GM10248 (cell line): Measurements from ENCODE around the gene HOXB4.

Experiments
- CTCF ChIA-PET: fragments of 300-600 bp; sonication (Branson Sonifier 250); formaldehyde crosslinking; extraction: SDS; loops from one replicate; lab custom pipeline; 2021; ENCODE audit warnings: antibody characterized with exemption; lab: Yijun Ruan, JAX
- POLR2A ChIA-PET: fragments of 350-650 bp; sonication (Branson Sonifier 250); formaldehyde crosslinking; extraction: SDS; loops from one replicate; lab custom pipeline; 2020; ENCODE audit warnings: antibody characterized with exemption; lab: Yijun Ruan, JAX
- DNase-seq: peaks from one replicate; pipeline ENCODE4 v3.0.0; 2012; ENCODE audit errors: extremely low spot score
- TF ChIP-seq, protein P1 (sequence below): IDR thresholded peaks from 2 replicates; pipeline ENCODE4 v1.5.1; 2012; ENCODE audit warnings: mild to moderate bottlenecking, low read depth; ENCODE audit errors: extremely low read depth, missing control alignments, control extremely low read depth

HOXB4 gene

DNA sequence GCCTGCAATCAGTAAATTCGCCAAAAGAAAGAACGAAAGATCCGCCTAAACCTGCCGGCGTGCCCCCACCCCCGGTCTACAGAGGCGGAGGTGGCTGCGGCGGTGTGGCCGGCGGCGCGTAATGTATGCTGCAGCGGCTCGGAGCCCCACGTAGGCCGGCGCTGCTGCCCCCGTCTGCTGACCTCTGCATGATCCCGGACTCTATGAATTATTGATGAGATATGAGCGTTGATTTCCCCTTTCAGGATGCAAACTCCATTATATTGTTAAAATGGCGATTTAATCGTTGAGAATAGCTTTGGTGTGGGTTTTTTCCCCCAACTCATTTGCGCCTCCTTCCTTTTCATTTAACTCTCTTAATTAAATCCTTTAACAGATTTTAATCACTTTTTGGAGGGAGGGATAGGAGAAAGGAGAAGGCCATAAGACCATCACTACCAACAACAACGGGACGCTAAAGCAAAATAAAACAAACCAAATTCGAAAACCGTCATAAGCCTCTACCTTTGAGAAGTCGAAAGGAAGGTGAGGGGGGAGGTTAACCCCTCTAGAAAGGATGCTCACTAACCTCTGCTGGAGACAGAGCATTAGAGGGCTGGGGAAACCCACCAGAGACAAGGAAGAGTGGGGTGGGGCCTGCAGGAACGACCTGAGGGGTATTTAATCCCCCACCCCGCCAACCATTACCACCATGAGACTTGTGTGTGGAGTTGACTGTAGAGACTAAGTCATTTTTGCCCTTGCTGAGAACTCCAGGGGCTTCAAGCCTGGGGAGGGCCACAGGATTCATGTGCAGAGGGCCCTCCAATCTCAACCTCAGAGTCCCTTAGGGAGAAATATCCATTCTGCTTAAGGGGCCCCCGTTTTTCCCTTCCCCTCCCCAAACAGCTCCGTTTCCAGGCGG lies 8.5 kb upstream of the HOXB4 start:
- peak; percentile 74 for DNase-seq
- CTCF ChIA-PET, result interaction anchor here (0.6 to 3.0 kb wide), 13 partner anchors 8 to 560 kb away, joined by 3 to 18 read pairs (median 4); partner anchors contain the start of gene HOXB4
- POLR2A ChIA-PET, result no interaction called here
- TF ChIP-seq, protein P1, sequence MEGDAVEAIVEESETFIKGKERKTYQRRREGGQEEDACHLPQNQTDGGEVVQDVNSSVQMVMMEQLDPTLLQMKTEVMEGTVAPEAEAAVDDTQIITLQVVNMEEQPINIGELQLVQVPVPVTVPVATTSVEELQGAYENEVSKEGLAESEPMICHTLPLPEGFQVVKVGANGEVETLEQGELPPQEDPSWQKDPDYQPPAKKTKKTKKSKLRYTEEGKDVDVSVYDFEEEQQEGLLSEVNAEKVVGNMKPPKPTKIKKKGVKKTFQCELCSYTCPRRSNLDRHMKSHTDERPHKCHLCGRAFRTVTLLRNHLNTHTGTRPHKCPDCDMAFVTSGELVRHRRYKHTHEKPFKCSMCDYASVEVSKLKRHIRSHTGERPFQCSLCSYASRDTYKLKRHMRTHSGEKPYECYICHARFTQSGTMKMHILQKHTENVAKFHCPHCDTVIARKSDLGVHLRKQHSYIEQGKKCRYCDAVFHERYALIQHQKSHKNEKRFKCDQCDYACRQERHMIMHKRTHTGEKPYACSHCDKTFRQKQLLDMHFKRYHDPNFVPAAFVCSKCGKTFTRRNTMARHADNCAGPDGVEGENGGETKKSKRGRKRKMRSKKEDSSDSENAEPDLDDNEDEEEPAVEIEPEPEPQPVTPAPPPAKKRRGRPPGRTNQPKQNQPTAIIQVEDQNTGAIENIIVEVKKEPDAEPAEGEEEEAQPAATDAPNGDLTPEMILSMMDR, result no peak

DNA sequence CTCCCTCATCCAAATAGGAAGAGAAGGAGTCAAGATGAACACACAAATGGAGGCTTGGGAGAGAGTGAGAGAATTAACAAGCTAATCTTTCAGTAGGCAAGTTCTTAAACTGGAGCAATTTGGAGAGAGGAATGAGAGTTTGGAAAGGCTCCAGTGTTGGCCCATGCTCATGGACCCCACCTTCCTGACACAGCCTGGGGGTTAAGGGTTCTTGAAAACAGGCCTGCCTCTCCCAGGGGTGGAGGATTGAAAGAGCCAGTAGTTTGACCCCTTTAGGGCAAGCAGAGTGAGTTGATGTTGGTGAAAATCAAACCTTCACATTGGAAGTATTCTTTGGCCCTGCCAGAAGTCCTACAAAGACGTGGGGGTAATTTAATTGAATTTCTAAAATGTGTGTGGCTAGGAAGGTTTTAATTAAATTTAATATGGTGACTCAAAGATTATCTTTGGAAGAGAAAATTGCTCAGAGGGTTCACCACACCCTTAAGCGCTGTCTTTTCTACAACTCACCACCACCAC lies 6.1 kb upstream of the HOXB4 start:
- POLR2A ChIA-PET, result no interaction called here
- DNase-seq, result no peak
- CTCF ChIA-PET, result interaction anchor here (1.0 to 1.7 kb wide), 3 partner anchors 91 to 322 kb away, joined by 3 to 5 read pairs (median 3); no protein-coding TSS in a partner anchor
- TF ChIP-seq, protein P1, result no peak

DNA sequence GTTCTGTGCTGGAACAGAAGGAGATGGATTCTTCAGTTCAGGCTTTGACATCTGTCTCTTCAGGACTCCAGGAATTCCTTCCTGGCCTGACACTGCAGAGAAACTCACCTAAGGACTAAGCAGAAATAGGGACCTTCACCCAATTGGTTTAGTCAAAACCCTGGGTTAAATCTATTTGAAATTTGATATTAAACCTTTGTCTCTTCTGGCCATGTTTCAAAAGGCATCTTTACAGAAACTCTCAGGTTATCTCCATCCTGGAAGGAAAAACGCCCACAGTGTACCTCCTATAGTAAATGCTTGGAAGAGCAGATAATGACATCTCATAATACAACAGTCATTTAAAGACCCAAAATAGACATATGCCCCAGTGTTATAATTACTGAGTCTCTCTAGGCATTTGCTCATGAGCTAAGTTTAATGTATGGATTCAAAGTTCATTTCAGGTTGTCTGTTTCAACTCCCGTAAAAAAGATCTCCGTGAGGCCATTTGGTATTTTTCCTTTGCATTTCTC lies 5.6 kb upstream of the HOXB4 start:
- ChIA-PET CTCF (interaction anchor here (1.0 to 2.0 kb wide), 4 partner anchors 91 to 321 kb away, joined by 3 to 7 read pairs (median 4); no protein-coding TSS in a partner anchor), POLR2A (no interaction called here)
- no peak for DNase-seq

DNA sequence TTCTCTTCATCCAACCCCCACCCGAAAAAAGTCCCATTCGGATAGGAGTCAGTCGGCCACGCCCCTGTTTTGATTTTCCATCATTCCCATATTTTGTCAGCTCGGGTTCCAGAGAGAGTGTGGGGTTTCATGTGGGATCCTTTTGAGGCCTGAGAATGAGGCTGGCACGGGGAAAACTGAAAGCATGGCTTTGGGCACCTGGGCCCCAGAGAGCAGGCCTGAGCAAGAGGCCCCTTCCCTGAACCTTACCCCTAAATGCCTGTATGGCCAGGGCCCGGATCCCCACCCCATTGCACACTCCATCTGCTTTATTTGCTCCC lies 4.6 kb upstream of the HOXB4 start:
- DNase-seq, result no peak
- POLR2A ChIA-PET, result no interaction called here

More for the DNA sequence above, 5.6 kb upstream of the HOXB4 start:
- TF ChIP-seq, protein P1, result no peak

DNA sequence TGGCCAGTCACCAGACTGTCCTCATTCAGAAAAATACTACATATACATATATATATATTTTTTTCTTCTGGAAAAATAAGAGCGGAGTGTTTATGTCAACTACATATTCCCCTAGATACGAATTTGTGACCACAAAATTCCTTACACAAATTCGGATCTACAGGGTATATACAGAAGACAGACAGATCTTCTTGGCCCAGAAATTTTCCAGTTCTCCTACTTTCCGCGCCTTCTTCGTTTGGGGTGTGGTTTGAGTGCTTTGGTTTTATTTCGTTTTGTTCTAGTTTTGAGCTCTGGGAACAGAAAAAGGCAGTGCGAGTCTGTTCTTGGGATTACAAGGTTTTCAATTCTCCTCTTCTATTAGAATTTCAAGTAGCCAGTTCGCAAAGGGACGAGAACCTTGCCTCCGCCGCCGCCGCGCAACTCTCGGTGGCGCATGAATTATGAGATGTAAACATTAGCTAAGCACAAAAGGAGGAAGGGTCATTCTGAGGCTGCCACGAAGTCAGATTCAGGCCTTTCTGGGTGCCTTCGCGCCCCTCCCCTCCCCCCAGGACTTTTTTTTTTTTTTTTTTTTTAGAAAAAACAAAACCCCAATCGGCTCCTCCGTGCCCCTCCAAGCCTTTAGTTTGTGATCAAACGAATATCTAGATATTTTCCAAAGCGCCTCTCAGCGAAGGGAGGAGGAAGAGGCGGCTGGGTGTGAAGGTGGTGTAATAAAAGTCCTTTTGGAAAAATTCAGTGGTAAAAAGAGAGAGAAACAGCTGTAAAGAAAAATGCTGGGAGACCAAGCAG lies 1.8 kb upstream of the HOXB4 start:
- POLR2A ChIA-PET, result interaction anchor here (0.7 kb wide), 1 partner anchor 537 kb away, joined by 5 read pairs; no protein-coding TSS in a partner anchor
- DNase-seq, result no peak
- CTCF ChIA-PET, result interaction anchor here (3.7 kb wide), 1 partner anchor 8 kb away, joined by 13 read pairs; no protein-coding TSS in a partner anchor
- TF ChIP-seq, protein P1, result no peak

More for the DNA sequence above, 4.6 kb upstream of the HOXB4 start:
- TF ChIP-seq, protein P1, result no peak
- CTCF ChIA-PET, result interaction anchor here (1.1 to 2.0 kb wide), 4 partner anchors 90 to 320 kb away, joined by 3 to 7 read pairs (median 4); no protein-coding TSS in a partner anchor
